ENCODE results near the gene GRID2.

Gene GRID2

GRCh38 chr4:93116624-93117023 is 812.9 kb downstream of the GRID2 start:
- no peak overlapping the region for H3K27ac ChIP-seq (ENCODE audit: low read length)
- no peak overlapping the region for H3K4me3 ChIP-seq (ENCODE audit: low read length)
- H3K9me2 ChIP-seq (replicated peaks; ENCODE audit: insufficient read depth, low read length) = no peaks in the 10 kb centered on the region
- H3K27me3 ChIP-seq (replicated peaks; ENCODE audit: insufficient read depth, low read length) = no peaks in the 10 kb centered on the region
- no peak overlapping the region for H3K4me2 ChIP-seq (ENCODE audit: low read depth, low read length)
- no peaks in the 10 kb centered on the region for H4K20me1 ChIP-seq (ENCODE audit: insufficient read depth, low read length)
- DNase-seq = no peak
- no peaks in the 10 kb centered on the region for H3K9me3 ChIP-seq (replicated peaks; ENCODE audit: insufficient read depth, low read length)
- H3K9ac ChIP-seq (ENCODE audit: low read length) = no peak overlapping the region
- H3K36me3 ChIP-seq (replicated peaks; ENCODE audit: insufficient read depth, low read length) = no peaks in the 10 kb centered on the region
- H3K79me2 ChIP-seq (ENCODE audit: low read length) = no peaks in the 10 kb centered on the region
- TF ChIP-seq CTCF (IDR thresholded peaks at IDR 0.05; ENCODE audit: low read length) (no peak), EZH2phosphoT487 (IDR thresholded peaks at IDR 0.05; ENCODE audit: low read length) (no peak), EZH2 (optimal IDR thresholded peaks at IDR 0.05; ENCODE audit: low read depth, low read length) (no peak)
- H3F3A ChIP-seq (ENCODE audit: insufficient read depth, low read length) = no peaks in the 10 kb centered on the region
- no peak overlapping the region for H2AFZ ChIP-seq (ENCODE audit: low read length)
- H3K4me1 ChIP-seq (ENCODE audit: low read length) = no peaks in the 10 kb centered on the region

- H3K9ac ChIP-seq (ENCODE audit: low read length) = no peak overlapping the region
- H3K9me3 ChIP-seq (replicated peaks; ENCODE audit: insufficient read depth, low read length) = no peaks in the 10 kb centered on the region
- H3K9me2 ChIP-seq (replicated peaks; ENCODE audit: insufficient read depth, low read length) = no peaks in the 10 kb centered on the region
- H3K4me2 ChIP-seq (ENCODE audit: low read depth, low read length) = no peak overlapping the region
- no peaks in the 10 kb centered on the region for H4K20me1 ChIP-seq (ENCODE audit: insufficient read depth, low read length)
- H3K4me1 ChIP-seq (ENCODE audit: low read length) = no peaks in the 10 kb centered on the region
- no peaks in the 10 kb centered on the region for H3K27me3 ChIP-seq (replicated peaks; ENCODE audit: insufficient read depth, low read length)
- TF ChIP-seq EZH2phosphoT487 (IDR thresholded peaks at IDR 0.05; ENCODE audit: low read length) (no peak), EZH2 (optimal IDR thresholded peaks at IDR 0.05; ENCODE audit: low read depth, low read length) (no peak), CTCF (IDR thresholded peaks at IDR 0.05; ENCODE audit: low read length) (no peak)
- H3K27ac ChIP-seq (ENCODE audit: low read length) = no peak overlapping the region
- H3K36me3 ChIP-seq (replicated peaks; ENCODE audit: insufficient read depth, low read length) = no peaks in the 10 kb centered on the region
- DNase-seq = no peak
- H3F3A ChIP-seq (ENCODE audit: insufficient read depth, low read length) = no peaks in the 10 kb centered on the region
- H3K4me3 ChIP-seq (ENCODE audit: low read length) = no peak overlapping the region
- H2AFZ ChIP-seq (ENCODE audit: low read length) = no peak overlapping the region
- H3K79me2 ChIP-seq (ENCODE audit: low read length) = no peaks in the 10 kb centered on the region
Measured at GRCh38 chr4:93127489-93127888, 823.7 kb downstream of the GRID2 start.

- no peaks in the 10 kb centered on the region for H3K9me3 ChIP-seq (replicated peaks; ENCODE audit: insufficient read depth, low read length)
- H2AFZ ChIP-seq (ENCODE audit: low read length) = no peak overlapping the region
- H4K20me1 ChIP-seq (ENCODE audit: insufficient read depth, low read length) = no peaks in the 10 kb centered on the region
- no peaks in the 10 kb centered on the region for H3K79me2 ChIP-seq (ENCODE audit: low read length)
- H3K27ac ChIP-seq (ENCODE audit: low read length) = no peak overlapping the region
- no peaks in the 10 kb centered on the region for H3K27me3 ChIP-seq (replicated peaks; ENCODE audit: insufficient read depth, low read length)
- H3K4me1 ChIP-seq (ENCODE audit: low read length) = no peaks in the 10 kb centered on the region
- H3K9ac ChIP-seq (ENCODE audit: low read length) = no peak overlapping the region
- no peak for TF ChIP-seq EZH2phosphoT487 (IDR thresholded peaks at IDR 0.05; ENCODE audit: low read length)
- no peak for TF ChIP-seq CTCF (IDR thresholded peaks at IDR 0.05; ENCODE audit: low read length)
- TF ChIP-seq EZH2 (optimal IDR thresholded peaks at IDR 0.05; ENCODE audit: low read depth, low read length) = no peak
- H3F3A ChIP-seq (ENCODE audit: insufficient read depth, low read length) = no peaks in the 10 kb centered on the region
- no peak overlapping the region for H3K4me3 ChIP-seq (ENCODE audit: low read length)
- no peaks in the 10 kb centered on the region for H3K36me3 ChIP-seq (replicated peaks; ENCODE audit: insufficient read depth, low read length)
- no peaks in the 10 kb centered on the region for H3K9me2 ChIP-seq (replicated peaks; ENCODE audit: insufficient read depth, low read length)
- no peak overlapping the region for H3K4me2 ChIP-seq (ENCODE audit: low read depth, low read length)
- no peak for DNase-seq
Measured at GRCh38 chr4:93132631-93133030, 828.9 kb downstream of the GRID2 start.

Measured in MM.1S (cell line).